ENCODE data around the gene TMBIM1. TPM values are rescaled to one million over a fixed set of nuclear protein-coding genes. Genes with fewer than 3 reads are reported as not detected.

The TMBIM1 gene
- total and polyA plus RNA-seq, 2 donors (not counting 3 experiments of a cell fraction or from before 2014, with no cell fraction given), result 141 to 229 TPM

DNA sequence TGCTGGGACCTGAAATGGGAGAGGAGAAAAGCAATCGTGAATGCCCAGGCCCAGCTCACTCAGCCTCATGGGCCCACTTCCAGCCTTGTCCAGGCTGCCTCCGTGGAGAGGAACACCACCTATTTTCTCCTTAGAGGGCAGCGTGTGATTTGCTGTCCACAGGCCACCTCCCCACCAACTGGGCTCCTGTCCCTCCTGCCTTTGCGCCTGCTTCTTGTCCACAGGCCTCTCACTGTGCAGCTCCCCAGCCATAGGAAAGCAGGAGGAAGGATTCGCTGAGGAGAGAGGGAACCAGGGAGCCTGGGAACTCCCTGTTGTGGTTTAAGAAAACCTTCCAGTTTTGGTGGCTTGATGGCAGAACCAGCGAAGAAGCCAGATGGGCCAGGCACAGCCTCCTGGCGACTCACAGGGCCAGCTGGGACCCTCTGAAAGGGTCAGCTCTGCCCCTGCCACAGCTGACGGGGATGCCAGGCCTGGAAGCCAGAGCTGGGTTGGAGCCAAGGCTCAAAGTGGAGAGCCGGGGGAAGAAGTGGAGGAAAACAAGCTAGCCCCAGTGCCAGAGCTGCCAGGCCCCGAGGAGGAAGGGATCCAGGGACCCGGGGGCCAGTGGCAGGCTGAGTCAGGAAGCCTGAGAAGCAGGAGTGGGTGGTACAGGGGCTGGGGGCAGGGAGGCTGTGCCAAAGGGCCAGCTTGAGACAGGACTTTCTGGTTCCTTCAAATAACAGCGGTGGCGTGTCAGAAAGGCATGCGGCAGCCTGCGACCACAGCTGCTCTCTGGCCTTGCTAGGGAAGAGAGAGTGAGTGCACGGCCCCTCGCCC lies 9.9 kb downstream of the TMBIM1 start:
- Histone ChIP-seq H3K9ac (replicated peaks; ENCODE audit: extremely low read depth, insufficient read depth, low read length) (peak overlapping the region; percentile 29), H3K9me1 (replicated peaks; ENCODE audit: control insufficient read depth, extremely low read depth, insufficient read depth, low read length) (no peaks in the 10 kb centered on the region), H3K36me3 (ENCODE audit: control insufficient read depth in 2 of 2, extremely low read depth in 1 of 2, insufficient read depth in 2 of 2, low read length in 2 of 2) (peaks cover 12 to 40% of the 10 kb centered on the region in 2 experiments), H3K27me3 (ENCODE audit: control insufficient read depth in 2 of 2, insufficient read depth in 2 of 2, low read length in 2 of 2) (no peaks in the 10 kb centered on the region), H3K4me1 (ENCODE audit: control insufficient read depth, extremely low read depth, insufficient read depth, low read length) (peaks cover 44% of the 10 kb centered on the region), H3K4me2 (ENCODE audit: insufficient read depth, low read length) (peak overlapping the region; percentile 12), H2AFZ (ENCODE audit: low read depth, low read length) (no peak overlapping the region), H3K9me3 (replicated peaks; ENCODE audit: control insufficient read depth, insufficient read depth, low read length) (no peaks in the 10 kb centered on the region), H4K20me1 (replicated peaks; ENCODE audit: control insufficient read depth, extremely low read depth, insufficient read depth, low read length) (no peaks in the 10 kb centered on the region), H3K79me2 (ENCODE audit: control insufficient read depth, insufficient read depth, low read length) (peaks cover 50% of the 10 kb centered on the region), H3K4me3 (replicated peaks in 1 of 3; ENCODE audit: insufficient read depth in 1 of 3, low read depth in 1 of 3, low read length in 3 of 3) (no peak overlapping the region), H3K27ac (ENCODE audit: insufficient read depth, low read depth, low read length) (peak overlapping the region; percentile 50)
- intact Hi-C loops (cut with micrococcal nuclease), result no loop called here
- ChIA-PET POLR2A (interaction anchor here (0.8 to 1.5 kb wide), 4 partner anchors 9 to 12 kb away, joined by 4 to 9 read pairs (median 4); partner anchors contain the start of genes AAMP and PNKD), CTCF (interaction anchor here (1.2 to 1.5 kb wide), 2 partner anchors 9 to 114 kb away, joined by 5 to 7 read pairs; no protein-coding TSS in a partner anchor)
- FAIRE-seq (peak; percentile 4), DNase-seq (ENCODE audit: low read depth, low spot score) (peak; percentile 64)
- no TSS peak for BruUV-seq (replicated peaks)
- no peak for TF ChIP-seq JUN (IDR thresholded peaks at IDR 0.05; ENCODE audit: borderline replicate concordance, insufficient read depth, insufficient read length, low read depth)
- no peak for TF ChIP-seq MYC (IDR thresholded peaks at IDR 0.05; ENCODE audit: low read depth, low read length)
- TF ChIP-seq EZH2 (IDR thresholded peaks at IDR 0.05; ENCODE audit: borderline replicate concordance, low read depth, low read length, severe bottlenecking), result no peak
- TF ChIP-seq, protein P1, sequence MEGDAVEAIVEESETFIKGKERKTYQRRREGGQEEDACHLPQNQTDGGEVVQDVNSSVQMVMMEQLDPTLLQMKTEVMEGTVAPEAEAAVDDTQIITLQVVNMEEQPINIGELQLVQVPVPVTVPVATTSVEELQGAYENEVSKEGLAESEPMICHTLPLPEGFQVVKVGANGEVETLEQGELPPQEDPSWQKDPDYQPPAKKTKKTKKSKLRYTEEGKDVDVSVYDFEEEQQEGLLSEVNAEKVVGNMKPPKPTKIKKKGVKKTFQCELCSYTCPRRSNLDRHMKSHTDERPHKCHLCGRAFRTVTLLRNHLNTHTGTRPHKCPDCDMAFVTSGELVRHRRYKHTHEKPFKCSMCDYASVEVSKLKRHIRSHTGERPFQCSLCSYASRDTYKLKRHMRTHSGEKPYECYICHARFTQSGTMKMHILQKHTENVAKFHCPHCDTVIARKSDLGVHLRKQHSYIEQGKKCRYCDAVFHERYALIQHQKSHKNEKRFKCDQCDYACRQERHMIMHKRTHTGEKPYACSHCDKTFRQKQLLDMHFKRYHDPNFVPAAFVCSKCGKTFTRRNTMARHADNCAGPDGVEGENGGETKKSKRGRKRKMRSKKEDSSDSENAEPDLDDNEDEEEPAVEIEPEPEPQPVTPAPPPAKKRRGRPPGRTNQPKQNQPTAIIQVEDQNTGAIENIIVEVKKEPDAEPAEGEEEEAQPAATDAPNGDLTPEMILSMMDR (IDR thresholded peaks at IDR 0.05; ENCODE audit: extremely low read depth in 1 of 2, insufficient read depth in 1 of 2, low read depth in 1 of 2, low read length in 2 of 2), result no peak
- TF ChIP-seq POLR2AphosphoS5 (IDR thresholded peaks at IDR 0.05; ENCODE audit: insufficient read depth, low read depth, low read length), result no peak
- TF ChIP-seq, protein P2, sequence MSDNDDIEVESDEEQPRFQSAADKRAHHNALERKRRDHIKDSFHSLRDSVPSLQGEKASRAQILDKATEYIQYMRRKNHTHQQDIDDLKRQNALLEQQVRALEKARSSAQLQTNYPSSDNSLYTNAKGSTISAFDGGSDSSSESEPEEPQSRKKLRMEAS (IDR thresholded peaks at IDR 0.05; ENCODE audit: insufficient read depth, insufficient read length), result no peak
- TF ChIP-seq GATA2 (IDR thresholded peaks at IDR 0.05; ENCODE audit: insufficient read depth, insufficient read length, low read depth, low read length), result no peak
- TF ChIP-seq POLR2A (IDR thresholded peaks at IDR 0.05; ENCODE audit: low read depth, low read length), result no peak
- no peak for TF ChIP-seq FOS (IDR thresholded peaks at IDR 0.05; ENCODE audit: borderline replicate concordance, insufficient read depth, low read length)
- dilution Hi-C loops (cut with MboI; ENCODE audit: extremely low pct_ligation_motif_present, low sequenced_read_pairs), result no loop called here
